ENCODE measurements around the gene OSMR.

DNA sequence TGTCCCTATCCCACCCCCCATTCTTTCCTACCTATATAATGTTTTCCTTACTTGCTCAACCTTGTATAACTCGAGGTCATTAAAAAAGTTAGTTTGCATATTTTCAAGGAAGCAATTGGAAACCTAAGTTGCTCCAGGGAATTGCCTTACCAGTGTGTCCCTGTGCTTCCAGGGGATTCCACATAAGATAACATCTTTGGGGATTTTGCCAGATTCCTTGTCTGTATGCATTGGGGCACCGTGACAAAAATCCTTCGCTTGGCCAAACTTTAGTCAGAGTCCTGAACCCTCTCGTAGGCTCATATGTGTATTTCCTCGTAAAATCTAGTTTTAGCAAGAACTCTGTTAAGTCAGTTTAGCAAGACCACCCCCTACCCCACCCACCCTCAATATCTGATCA, 14.7 kb upstream of the OSMR start:
- TF ChIP-seq, protein P1, sequence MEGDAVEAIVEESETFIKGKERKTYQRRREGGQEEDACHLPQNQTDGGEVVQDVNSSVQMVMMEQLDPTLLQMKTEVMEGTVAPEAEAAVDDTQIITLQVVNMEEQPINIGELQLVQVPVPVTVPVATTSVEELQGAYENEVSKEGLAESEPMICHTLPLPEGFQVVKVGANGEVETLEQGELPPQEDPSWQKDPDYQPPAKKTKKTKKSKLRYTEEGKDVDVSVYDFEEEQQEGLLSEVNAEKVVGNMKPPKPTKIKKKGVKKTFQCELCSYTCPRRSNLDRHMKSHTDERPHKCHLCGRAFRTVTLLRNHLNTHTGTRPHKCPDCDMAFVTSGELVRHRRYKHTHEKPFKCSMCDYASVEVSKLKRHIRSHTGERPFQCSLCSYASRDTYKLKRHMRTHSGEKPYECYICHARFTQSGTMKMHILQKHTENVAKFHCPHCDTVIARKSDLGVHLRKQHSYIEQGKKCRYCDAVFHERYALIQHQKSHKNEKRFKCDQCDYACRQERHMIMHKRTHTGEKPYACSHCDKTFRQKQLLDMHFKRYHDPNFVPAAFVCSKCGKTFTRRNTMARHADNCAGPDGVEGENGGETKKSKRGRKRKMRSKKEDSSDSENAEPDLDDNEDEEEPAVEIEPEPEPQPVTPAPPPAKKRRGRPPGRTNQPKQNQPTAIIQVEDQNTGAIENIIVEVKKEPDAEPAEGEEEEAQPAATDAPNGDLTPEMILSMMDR (IDR thresholded peaks at IDR 0.05) = no peak
- no peak for TF ChIP-seq POLR2A (IDR thresholded peaks at IDR 0.05)

Measured in testis (tissue), 2 donors.